ENCODE data around the gene AGMO.
"Not testable (repeated sequence)": the region's sequence is repeated elsewhere in the genome, so short reads cannot be mapped to it uniquely, and the experiment has no call there.

The AGMO gene

GRCh38 chr7:15558756-15559155 is 3.1 kb downstream of the AGMO start:
- DNase-seq, result no peak

- no peak for DNase-seq
These were observed 4.1 kb downstream of the AGMO start for GRCh38 chr7:15557686-15558085.

- DNase-seq, result no peak
These were observed 4.6 kb downstream of the AGMO start for GRCh38 chr7:15557186-15557585.

- DNase-seq, result no peak
These were observed 5.3 kb downstream of the AGMO start for GRCh38 chr7:15556339-15557105.

- no peak for DNase-seq
These were observed 6.4 kb downstream of the AGMO start for GRCh38 chr7:15555381-15555859.

GRCh38 chr7:15554744-15555143 is 7.1 kb downstream of the AGMO start:
- no peak for DNase-seq

GRCh38 chr7:15554081-15554480 is 7.7 kb downstream of the AGMO start:
- no peak for DNase-seq

GRCh38 chr7:15547320-15547719 is 14.5 kb downstream of the AGMO start:
- not testable (repeated sequence) for DNase-seq

- DNase-seq, result no peak
These were observed 15.5 kb downstream of the AGMO start for GRCh38 chr7:15546272-15546792.

- DNase-seq, result no peak
These were observed 17.8 kb downstream of the AGMO start for GRCh38 chr7:15544050-15544449.

- no peak for DNase-seq
These were observed 18.6 kb downstream of the AGMO start for GRCh38 chr7:15543256-15543655.

- DNase-seq, result no peak
These were observed 34.2 kb downstream of the AGMO start for GRCh38 chr7:15527648-15528047.

GRCh38 chr7:15525652-15526263 is 36.1 kb downstream of the AGMO start:
- DNase-seq, result no peak

- DNase-seq, result no peak
These were observed 37.7 kb downstream of the AGMO start for GRCh38 chr7:15524077-15524476.

GRCh38 chr7:15517865-15518264 is 44.0 kb downstream of the AGMO start:
- DNase-seq, result not testable (repeated sequence)

- DNase-seq, result no peak
These were observed 46.6 kb downstream of the AGMO start for GRCh38 chr7:15515252-15515651.

- no peak for DNase-seq
These were observed 53.6 kb downstream of the AGMO start for GRCh38 chr7:15508258-15508657.

GRCh38 chr7:15507708-15508107 is 54.1 kb downstream of the AGMO start:
- DNase-seq, result no peak

GRCh38 chr7:15507171-15507570 is 54.6 kb downstream of the AGMO start:
- no peak for DNase-seq

- DNase-seq, result no peak
These were observed 56.1 kb downstream of the AGMO start for GRCh38 chr7:15505761-15506160.

GRCh38 chr7:15504351-15504750 is 57.5 kb downstream of the AGMO start:
- DNase-seq, result no peak

GRCh38 chr7:15503603-15504290 is 58.1 kb downstream of the AGMO start:
- DNase-seq, result no peak

GRCh38 chr7:15498465-15498864 is 63.4 kb downstream of the AGMO start:
- DNase-seq, result no peak

- DNase-seq, result no peak
These were observed 66.6 kb downstream of the AGMO start for GRCh38 chr7:15495170-15495569.

Measured in activated CD4-positive, CD25-positive, alpha-beta regulatory T cell treated with anti-CD3 and anti-CD28 coated beads, Interleukin-2, amount 50 U/mL, for 72 hours (primary cell).